ENCODE results near the gene DPF3.
A peak's percentile ranks its signal among the peaks of the same experiment; 100 is the strongest.

Gene DPF3

DNA sequence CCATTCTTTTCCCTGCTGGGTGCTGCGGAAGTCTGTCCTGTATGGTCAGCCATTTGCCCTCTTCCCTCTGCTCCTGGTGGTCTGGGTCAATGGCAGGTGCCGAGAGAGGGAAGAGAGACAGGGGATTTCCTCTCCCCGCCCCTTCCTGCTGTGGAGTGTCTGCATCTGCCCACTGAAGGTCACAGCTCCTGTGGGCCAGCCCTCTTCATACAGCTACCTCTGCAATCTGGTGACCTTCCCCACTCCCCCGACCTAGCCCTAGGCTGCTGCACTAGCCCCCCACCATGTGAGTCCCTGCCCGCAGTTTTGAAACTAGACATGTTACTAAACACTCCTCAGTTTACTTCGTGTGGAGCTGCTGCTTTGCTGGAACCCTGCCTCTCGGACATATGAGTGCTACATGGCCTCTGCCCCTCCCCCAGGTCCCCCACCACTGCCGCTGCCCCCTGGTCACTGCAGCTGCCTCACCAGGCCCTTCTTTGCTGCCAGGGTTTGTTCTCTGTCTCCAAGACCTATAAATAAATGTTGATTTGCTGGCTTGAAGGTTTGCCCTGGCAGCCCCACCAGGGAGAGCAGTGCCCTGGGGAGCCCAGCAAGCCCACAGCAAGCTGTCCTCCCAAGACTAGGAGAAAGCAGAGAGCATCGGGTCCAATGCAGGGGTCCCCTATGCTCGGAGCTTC is 102.9 kb downstream of the DPF3 start:
- DNase-seq = no peak

DNA sequence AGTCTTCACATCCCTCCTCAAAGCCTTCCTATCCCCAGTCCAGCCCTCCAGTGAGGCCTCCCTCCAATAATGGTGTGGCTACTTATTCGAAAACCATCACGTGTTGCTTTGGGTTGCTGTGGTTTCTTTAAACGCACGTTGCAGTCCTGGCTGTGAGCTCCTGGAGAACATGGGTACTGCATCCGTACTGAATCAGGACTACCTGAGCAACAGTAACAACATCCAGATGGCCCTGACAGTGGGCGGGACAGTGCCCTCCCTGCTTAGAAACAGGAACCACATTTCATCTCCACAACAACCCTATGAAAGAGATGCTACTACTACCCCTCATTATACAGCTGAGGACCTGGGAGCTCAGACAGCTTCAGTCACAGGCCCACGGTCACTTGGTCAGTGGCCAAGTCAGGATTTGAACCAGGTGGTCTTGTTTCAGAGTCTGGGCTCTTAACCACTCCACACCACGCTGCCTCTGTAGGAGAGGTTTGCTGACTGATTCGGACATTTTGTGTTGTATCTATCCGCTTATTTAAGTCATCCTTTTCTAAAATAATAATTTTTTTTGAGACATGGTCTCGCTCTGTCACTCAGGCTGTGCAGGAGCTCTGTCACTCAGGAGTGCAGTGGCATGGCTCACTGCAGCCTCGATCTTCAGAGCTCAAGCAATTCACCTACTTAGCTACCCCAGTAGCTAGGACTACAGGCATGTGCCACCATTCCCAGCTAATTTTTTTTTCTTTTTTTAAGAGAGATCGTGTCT is 104.8 kb downstream of the DPF3 start:
- no peak for DNase-seq

GRCh38 chr14:72788255-72788654 is 105.6 kb downstream of the DPF3 start:
- DNase-seq = no peak

GRCh38 chr14:72787841-72788240 is 106.1 kb downstream of the DPF3 start:
- DNase-seq = no peak

DNA sequence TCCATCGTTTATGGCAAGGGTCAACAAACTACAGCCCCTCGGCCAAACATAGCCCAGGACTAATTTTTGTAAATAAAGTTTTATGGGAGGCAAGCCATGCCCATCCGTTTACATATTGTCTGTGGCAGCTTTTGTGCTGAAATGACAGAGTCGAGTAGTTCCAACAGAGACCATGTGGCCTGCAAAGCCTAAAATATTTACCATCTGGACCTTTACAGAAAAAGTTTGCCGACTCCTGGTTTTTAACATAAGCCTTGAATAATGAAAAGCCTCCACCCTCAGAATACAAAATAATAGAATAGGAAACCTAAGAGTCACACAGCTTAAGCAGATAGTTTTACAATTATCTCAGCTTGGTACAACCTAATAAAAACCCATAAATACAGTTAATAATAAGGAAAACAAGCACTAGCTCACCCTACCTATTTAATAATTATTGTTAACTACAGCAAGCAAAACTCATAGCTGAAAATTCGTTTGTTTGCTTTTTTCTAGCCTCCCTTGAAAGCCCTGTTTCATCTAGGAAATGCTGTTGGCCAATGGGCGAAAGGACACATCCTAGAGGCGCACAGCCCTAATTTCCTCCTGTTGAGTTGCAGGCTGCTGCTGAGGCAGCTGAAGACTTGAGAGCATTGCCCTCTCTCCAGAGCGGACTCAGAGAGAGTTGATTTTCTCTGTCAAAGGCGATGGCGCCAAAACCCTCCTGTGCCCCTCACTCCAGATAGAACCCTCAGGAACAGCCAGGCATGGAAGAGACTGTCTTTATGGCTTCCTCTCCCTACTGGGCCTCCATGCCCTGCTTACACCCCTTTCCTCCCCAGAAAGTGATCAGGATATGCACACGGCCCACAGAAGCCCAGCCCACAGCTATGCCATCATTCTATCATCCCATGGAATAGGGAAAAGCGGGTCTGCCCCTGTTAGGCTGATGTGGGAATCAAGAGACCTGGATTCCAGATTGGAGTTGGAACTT is 107.2 kb downstream of the DPF3 start:
- no peak for DNase-seq

DNA sequence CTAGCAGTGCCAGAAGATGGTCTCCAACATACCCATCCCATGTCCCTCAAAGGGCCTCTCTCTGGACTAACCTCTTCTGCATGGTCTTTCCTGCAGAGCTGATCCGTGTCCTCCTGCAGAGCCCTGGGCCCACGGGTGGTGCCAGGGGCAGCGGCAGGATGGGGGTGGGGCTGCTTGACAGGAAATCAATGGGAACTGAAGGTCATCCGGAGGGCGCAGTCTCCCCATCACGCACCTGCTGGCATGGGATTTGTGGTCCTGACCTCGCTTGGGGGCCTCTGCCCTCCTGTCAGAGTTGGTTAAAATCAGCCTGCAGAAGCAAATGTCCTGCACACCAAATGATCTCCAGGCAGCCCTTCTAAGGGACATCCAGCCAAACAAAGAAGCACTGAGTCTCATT is 110.2 kb downstream of the DPF3 start:
- no peak for DNase-seq

- no peak for DNase-seq
Observed at GRCh38 chr14:72782817-72783216, 111.1 kb downstream of the DPF3 start.

DNA sequence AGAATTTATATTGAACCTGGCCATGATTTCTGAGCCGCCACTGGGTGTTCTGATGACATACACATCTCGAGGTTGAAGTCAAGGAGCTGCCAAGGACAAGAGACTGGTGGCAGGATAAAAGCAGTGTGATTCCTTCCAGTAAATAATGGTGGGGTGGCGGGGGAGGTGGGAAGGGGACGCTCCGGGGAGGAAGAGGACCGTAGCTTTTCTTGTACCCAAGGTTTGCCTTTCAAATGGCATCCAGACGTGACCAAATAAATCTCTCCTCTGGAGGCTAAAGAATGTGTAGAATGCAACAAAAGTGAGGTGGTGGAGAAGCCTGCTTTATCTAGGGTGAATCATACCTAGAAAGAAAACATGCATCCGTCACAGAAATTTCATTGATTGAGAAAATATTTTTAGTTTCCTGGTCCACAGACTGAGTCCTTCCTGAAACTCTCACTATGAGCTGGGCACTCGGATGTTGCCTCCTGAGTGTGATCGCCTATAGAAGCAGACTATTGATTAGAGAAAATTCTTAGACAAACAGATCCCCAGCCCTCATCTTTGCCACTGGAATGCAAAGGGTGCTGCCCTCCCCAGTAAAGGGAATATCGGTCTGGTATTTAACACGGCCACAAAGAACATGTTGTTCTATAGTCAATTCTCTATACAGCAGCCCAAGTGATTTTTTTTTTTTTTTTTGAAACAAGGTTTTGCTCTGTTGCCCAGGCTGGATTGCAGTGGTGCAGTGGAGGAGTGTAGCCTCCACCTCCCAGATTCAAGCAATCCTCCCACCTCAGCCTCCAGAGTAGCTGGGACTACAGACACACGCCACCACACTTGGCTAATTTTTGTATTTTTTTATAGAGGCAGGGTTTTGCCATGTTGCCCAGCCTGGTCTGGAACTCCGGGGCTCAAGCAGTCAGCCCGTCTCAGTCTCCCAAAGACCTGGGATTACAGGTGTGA is 112.1 kb downstream of the DPF3 start:
- DNase-seq = peak; percentile 79

DNA sequence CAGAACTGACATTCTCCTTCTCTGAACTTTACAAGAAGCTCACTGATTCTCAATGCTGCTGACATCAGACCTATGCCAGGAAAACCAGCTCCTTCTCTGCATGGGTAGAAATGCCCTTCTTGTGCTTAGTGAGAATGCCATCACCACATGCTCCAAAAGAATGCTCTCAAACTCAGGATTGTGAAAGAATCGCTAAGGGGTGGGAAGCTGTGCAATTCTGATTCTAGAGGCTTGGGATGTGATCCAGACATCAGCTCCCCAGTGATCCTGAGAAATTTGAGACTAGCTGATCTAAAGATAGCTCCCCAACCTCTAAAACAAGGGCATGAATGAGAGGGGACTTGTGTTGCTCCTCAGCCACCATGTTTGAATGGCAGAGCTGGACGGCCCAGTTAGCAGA is 113.2 kb downstream of the DPF3 start:
- DNase-seq = peak; percentile 73

GRCh38 chr14:72779679-72780078 is 114.2 kb downstream of the DPF3 start:
- no peak for DNase-seq

GRCh38 chr14:72777636-72778035 is 116.3 kb downstream of the DPF3 start:
- DNase-seq = no peak

GRCh38 chr14:72776701-72777261 is 117.1 kb downstream of the DPF3 start:
- no peak for DNase-seq

- DNase-seq = no peak
Observed at GRCh38 chr14:72775923-72776554, 117.9 kb downstream of the DPF3 start.

- DNase-seq = no peak
Observed at GRCh38 chr14:72774894-72775620, 118.8 kb downstream of the DPF3 start.

DNA sequence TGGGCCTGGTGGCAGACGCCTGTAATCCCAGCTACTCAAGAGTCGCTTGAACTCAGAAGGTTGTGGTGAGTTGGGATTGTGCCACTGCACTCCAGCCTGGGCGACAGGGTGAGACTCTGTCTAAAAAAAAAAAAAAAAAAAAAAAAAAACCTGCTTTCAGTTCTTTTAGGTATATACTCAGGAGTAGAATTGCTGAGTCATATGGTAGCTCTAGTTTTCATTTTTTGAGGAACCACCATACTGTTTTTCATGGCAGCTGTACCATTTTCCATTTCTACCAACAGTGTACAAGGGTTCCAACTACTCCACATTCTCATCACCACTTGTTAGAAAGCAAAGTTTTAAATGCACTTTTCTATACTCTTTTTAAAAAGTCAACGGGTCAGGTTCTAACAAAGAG is 119.8 kb downstream of the DPF3 start:
- DNase-seq = no peak

DNA sequence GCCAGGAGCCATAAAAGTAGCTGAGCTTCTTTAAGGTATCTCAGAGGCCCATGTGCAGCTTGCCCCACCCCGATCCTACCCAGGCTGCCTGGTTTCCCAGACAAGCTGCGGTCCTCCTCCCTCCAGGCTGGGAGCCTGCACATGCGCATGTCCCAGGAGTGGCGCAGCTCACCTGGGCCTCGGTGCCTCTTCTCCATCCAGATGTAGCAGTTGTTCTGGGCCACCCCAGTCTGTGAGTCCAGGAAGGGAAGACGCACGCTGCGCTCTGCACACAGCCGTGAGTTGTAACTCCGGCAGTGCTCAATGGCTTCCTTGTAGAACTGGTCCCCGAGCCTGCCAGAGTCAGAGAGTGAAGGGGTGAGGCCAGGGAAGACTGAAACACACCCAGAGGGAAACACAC is 122.3 kb downstream of the DPF3 start:
- DNase-seq = no peak

DNA sequence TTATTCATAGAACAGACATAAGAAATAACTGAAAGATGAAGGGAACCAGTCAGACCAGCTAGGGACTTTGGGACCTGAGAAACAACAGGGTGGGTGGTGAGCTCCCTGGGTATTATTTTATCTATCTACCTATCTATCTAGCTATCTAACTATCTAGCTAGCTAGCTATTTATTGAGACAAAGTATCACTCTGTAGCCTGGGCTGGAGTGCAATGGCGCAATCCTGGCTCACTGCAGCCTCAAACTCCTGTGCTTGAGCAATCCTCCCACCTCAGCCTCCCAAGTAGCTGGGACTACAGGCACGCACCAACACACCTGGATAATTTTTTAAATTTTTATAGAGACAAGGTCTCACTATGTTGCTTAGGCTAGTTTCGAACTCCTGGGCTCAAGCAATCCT is 127.6 kb downstream of the DPF3 start:
- no peak for DNase-seq

DNA sequence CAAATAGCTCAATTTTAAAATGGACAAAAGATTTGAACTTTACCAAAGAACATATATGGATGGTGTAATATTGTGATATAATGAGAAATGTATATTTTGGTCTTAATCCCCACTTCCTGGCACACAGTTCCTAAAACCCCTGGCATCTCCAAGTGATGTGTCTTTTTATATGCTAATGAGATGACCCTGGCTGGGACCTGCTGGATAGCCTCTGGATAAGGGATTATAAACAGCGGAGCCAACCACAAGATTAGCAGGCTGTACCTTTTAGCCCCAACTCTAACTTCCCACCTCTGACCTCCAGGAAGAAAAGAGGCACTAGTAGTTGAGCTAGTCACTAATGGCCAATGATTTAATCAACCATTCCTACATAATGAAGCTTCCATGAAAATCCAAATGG is 130.0 kb downstream of the DPF3 start:
- DNase-seq = no peak

GRCh38 chr14:72759670-72760069 is 134.2 kb downstream of the DPF3 start:
- DNase-seq = no peak

GRCh38 chr14:72758993-72759392 is 134.9 kb downstream of the DPF3 start:
- no peak for DNase-seq

GRCh38 chr14:72758420-72758819 is 135.5 kb downstream of the DPF3 start:
- no peak for DNase-seq
